Measurements from ENCODE around the gene LUZP2. TPM values are rescaled to one million over a fixed set of nuclear protein-coding genes. Genes with fewer than 3 reads are reported as not detected.

Gene LUZP2
- total RNA-seq, 3 donors from 2014 or later, result 0.96 to 5.0 (median 2.9) TPM

GRCh38 chr11:24734742-24735237, 237.9 kb downstream of the LUZP2 start:
- H3K4me3 ChIP-seq, result no peak overlapping the region
- H3K36me3 ChIP-seq, result no peaks in the 10 kb centered on the region
- H3K27me3 ChIP-seq, result no peaks in the 10 kb centered on the region
- TF ChIP-seq CTCF (IDR thresholded peaks at IDR 0.05) (no peak), POLR2AphosphoS5 (IDR thresholded peaks at IDR 0.05) (no peak)
- no peak for DNase-seq (ENCODE audit: low spot score in 2 of 2)
- no peaks in the 10 kb centered on the region for H3K4me1 ChIP-seq
- intact Hi-C loops (cut with DNase I; ENCODE audit: low total_unique reads), result no loop called here
- H3K27ac ChIP-seq, result no peak overlapping the region
- H3K9me3 ChIP-seq, result no peaks in the 10 kb centered on the region

GRCh38 chr11:24738972-24739371, 242.1 kb downstream of the LUZP2 start:
- Histone ChIP-seq H3K4me3 (no peak overlapping the region), H3K9me3 (no peaks in the 10 kb centered on the region), H3K27ac (no peak overlapping the region), H3K4me1 (no peaks in the 10 kb centered on the region), H3K36me3 (no peaks in the 10 kb centered on the region), H3K27me3 (no peaks in the 10 kb centered on the region)
- intact Hi-C loops (cut with DNase I; ENCODE audit: low total_unique reads), result no loop called here
- DNase-seq (ENCODE audit: low spot score in 2 of 2), result no peak
- TF ChIP-seq CTCF (IDR thresholded peaks at IDR 0.05) (no peak), POLR2A (IDR thresholded peaks at IDR 0.05) (no peak), POLR2AphosphoS5 (IDR thresholded peaks at IDR 0.05) (no peak)

- Histone ChIP-seq H3K27ac (no peak overlapping the region), H3K9me3 (no peaks in the 10 kb centered on the region), H3K4me1 (no peaks in the 10 kb centered on the region), H3K27me3 (no peaks in the 10 kb centered on the region), H3K4me3 (no peak overlapping the region), H3K36me3 (no peaks in the 10 kb centered on the region)
- intact Hi-C loops (cut with DNase I; ENCODE audit: low total_unique reads), result no loop called here
- no peak for DNase-seq (ENCODE audit: low spot score in 2 of 2)
- TF ChIP-seq CTCF (IDR thresholded peaks at IDR 0.05) (no peak), POLR2AphosphoS5 (IDR thresholded peaks at IDR 0.05) (no peak), POLR2A (IDR thresholded peaks at IDR 0.05) (no peak)
Observed at GRCh38 chr11:24739637-24740036, 242.8 kb downstream of the LUZP2 start.

- H3K4me3 ChIP-seq, result no peak overlapping the region
- intact Hi-C loops (cut with DNase I; ENCODE audit: low total_unique reads), result loop anchor here (5.0 kb wide), 1 partner anchor 1125 kb away; no protein-coding TSS in a partner anchor
- no peaks in the 10 kb centered on the region for H3K4me1 ChIP-seq
- no peak for DNase-seq (ENCODE audit: low spot score in 2 of 2)
- no peaks in the 10 kb centered on the region for H3K9me3 ChIP-seq
- no peak for TF ChIP-seq CTCF (IDR thresholded peaks at IDR 0.05)
- no peak for TF ChIP-seq POLR2A (IDR thresholded peaks at IDR 0.05)
- TF ChIP-seq POLR2AphosphoS5 (IDR thresholded peaks at IDR 0.05), result no peak
- no peak overlapping the region for H3K27ac ChIP-seq
- no peaks in the 10 kb centered on the region for H3K27me3 ChIP-seq
- H3K36me3 ChIP-seq, result no peaks in the 10 kb centered on the region
Observed at GRCh38 chr11:24747275-24748251, 250.7 kb downstream of the LUZP2 start.

GRCh38 chr11:24748261-24748660, 251.4 kb downstream of the LUZP2 start:
- Histone ChIP-seq H3K27me3 (no peaks in the 10 kb centered on the region), H3K27ac (no peak overlapping the region), H3K4me1 (no peaks in the 10 kb centered on the region), H3K9me3 (no peaks in the 10 kb centered on the region), H3K36me3 (no peaks in the 10 kb centered on the region), H3K4me3 (no peak overlapping the region)
- DNase-seq (ENCODE audit: low spot score in 2 of 2), result no peak
- TF ChIP-seq POLR2AphosphoS5 (IDR thresholded peaks at IDR 0.05) (no peak), CTCF (IDR thresholded peaks at IDR 0.05) (no peak), POLR2A (IDR thresholded peaks at IDR 0.05) (no peak)
- intact Hi-C loops (cut with DNase I; ENCODE audit: low total_unique reads), result loop anchor here (5.0 kb wide), 1 partner anchor 1124 kb away; no protein-coding TSS in a partner anchor
